GM18870 (cell line): ENCODE data around the gene CPNE6.

ENCODE experiments used
- ATAC-seq: cut with Tn5 transposase; IDR thresholded peaks from one replicate; pipeline ENCODE4 v1.9.1; 2021; ENCODE audit warnings: moderate library complexity; ENCODE audit not compliant: unreplicated experiment

Gene CPNE6

DNA sequence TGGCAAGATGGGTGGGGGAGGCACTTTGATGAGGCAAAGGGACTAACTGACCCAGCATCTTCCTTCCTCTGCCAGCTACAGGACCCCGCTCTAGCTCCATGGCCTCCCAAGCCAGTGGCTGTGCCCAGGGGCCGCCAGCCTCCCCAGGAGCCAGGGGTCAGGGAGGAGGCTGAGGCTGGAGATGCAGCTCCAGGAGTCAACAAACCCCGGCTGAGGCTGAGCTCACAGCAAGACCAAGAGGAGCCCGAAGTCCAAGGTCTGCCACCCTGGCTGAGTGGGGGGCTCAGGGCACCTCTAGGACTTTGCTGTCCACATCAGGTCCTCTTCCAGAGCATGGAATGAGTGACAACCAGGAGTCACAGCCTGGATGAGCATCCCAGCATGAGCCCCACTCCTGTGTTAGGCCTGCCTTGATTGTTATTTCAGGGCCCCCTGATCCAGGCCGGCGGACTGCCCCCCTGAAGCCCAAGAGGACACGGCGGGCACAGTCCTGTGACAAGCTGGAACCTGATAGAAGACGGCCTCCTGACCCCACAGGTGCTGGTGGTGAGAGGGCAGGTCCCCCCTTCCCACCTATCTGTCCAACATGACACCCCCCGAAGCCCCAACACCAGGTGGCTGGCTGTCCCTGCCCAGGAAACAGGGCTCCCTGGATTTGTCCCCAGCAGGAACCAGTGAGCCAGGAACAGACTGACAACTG, 2.5 kb upstream of the CPNE6 start:
- ATAC-seq, result no peak

DNA sequence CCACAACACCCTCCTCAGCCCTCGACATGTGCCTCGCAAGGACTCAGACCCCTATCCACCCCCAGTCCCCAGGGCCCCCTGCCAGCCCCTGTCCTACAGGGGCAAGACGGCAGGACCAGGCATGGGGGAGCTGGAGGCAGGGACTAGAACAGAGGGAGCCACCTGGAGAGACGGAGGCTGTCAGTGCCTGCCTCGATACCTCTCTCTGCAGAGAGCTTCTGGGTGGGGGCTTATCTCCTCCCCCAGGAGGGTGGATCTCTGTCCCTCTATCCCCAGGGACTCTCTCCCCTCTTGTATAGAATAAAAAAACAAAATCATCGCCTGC, 2.0 kb upstream of the CPNE6 start:
- no peak for ATAC-seq

DNA sequence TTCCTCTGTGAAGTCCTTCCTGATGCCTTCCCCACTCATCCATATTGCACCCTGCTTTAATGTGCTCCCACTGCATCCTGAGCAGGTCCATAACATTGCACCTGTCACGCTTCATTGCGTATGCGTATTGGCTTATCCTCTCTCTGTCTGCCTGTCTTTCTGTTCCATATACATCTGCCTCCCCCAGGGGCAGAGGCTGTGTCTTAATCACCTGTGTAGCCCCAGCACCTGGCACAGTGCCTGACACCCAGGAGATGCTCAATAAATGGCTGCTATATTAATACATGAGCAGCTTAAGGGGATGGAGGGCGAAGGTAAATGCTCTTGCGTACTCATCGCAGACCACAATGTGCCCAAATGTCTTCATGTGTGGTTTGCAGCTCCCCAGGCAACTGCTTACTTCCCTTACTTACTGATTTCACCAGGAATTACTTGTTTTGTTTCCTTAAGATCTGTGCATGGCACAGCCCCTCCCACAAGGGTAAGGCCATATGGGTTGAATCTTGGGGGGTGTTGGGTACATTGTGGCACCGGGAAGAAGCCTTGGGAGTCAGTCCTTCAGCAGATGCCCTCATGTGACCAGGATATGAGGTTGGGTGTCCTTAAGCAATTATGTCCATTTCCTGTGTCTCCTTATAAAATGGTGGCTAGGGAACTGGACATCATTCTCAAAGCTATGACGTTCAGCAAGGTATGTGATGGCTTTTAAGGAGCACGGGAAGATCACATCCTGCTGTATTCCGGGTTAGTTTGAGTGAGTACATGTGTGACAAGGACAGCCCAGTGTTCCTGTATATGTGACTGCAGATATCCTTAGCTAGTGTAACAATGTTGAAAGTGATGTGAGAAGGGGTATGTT, 848 bp upstream of the CPNE6 start:
- ATAC-seq, result no peak

DNA sequence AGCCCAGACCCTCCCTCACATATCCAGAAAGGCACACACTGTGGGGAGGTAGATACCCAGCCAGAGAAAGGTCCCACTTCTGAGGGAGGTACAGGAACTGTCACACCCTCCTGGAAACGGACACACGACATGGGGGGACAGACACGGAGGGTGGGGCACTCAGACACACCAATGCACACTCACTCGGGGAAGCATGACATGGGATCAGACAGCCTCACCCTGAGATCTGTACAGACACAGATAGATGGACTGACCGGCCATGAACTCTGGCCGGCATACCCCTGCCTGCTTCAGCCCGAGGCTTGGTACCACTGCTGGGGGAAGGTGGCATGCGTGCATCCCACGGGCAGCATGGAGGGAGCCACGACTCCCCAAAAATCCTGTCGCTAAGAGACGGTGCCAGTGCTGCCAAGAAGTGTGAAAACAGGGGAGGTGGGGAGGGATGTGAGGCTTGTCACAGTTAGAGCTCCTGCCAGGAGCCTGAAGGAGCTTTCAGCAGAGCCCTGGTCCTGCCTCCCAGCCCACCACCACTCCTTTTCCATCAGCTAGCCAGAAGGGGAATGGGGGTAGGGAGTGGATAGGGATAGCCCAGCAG, 571 bp downstream of the CPNE6 start:
- no peak for ATAC-seq

DNA sequence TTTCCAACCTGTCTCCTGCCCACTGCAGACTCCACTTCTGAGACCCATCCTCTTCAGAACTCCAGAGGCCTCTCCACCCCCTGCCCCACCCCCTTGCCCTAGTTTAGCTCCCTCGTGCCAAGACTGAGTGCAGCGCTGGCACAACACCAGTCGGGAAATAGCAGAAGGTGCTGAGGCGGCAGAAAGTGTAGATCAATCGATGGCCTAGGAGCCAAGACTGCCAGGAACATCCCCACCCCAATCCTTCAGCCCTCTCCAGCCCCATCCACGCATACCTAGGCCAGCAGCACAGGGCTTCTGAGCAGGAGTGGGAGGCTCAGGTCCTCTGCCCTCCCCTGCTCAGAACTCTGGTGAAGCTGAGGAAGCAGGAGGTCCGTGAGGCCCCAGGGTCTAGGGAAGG, 1.1 kb downstream of the CPNE6 start:
- ATAC-seq, result no peak

DNA sequence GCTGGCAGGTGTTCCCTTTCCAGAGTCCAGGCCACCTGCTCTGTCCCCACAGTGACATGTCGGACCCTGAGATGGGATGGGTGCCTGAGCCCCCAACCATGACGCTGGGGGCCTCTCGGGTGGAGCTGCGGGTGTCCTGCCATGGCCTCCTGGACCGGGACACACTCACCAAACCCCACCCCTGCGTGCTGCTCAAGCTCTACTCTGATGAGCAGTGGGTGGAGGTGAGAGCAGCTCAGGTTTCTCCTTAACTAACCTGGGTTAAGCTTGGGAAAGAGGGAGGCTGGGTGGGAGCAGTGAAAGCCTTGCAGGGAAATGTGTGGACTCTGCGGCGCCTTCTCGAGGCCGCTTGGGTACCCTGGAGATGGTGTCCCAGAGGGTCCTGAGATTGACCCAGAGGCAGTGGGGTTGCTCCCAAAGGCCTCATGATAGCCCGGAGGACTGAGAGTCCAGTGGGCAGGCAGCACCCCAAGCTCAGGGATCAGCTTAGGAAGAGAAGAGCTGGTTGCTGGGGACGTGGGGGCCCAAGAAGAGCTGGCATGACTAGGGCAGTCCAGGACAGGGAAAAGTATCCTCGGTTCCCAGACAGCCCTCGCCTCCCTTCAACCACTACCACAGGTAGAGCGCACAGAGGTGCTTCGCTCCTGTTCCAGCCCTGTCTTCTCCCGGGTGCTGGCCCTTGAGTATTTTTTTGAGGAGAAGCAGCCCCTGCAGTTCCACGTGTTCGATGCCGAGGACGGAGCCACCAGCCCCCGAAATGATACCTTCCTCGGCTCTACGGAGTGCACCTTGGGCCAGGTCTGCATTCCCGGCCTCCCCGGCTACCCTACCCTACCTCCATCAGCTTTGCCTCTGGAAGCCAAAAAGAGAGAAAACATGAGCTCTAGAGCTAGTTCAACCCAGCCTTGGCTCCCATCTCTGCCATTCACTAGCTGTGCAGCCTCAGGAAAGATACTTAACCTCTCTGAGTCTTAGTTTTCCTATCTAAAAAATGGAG, 1.8 kb downstream of the CPNE6 start:
- no peak for ATAC-seq

DNA sequence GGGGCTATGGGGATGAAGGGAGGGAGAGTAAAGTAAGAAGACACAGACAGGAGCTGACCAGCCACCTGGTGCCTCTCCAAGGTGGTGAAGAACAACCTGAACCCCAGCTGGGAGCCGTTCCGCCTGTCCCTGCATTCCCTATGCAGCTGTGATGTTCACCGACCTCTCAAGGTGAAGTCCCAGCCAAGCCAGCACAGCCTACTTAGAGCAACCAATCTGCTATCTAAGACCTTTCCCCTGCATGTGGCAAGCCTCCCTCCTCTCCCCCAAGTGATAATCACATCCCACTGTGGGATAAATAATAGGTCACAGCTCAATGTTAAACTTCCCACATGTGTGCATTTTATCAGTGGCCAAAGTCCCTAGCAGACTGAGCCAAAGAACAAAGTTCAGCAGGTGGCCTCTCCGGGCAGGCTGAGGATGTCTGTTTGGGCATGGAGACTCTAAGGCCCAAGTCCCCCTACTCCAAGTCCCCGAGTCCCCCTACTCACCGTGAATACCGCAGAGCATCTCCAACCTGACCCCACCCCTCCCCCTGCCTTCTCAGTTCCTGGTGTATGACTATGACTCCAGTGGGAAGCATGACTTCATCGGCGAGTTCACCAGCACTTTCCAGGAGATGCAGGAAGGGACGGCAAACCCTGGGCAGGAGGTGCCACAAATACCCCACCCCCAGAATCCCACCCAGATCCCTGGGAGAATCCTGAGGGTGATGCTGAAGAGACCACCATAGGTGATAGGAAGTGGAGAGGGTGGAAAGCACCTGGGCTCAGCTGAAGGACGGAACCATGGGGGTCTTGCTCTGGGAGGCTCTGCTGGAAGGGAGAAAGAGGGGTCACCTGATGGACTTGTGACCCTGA, 3.5 kb downstream of the CPNE6 start:
- ATAC-seq, result no peak

DNA sequence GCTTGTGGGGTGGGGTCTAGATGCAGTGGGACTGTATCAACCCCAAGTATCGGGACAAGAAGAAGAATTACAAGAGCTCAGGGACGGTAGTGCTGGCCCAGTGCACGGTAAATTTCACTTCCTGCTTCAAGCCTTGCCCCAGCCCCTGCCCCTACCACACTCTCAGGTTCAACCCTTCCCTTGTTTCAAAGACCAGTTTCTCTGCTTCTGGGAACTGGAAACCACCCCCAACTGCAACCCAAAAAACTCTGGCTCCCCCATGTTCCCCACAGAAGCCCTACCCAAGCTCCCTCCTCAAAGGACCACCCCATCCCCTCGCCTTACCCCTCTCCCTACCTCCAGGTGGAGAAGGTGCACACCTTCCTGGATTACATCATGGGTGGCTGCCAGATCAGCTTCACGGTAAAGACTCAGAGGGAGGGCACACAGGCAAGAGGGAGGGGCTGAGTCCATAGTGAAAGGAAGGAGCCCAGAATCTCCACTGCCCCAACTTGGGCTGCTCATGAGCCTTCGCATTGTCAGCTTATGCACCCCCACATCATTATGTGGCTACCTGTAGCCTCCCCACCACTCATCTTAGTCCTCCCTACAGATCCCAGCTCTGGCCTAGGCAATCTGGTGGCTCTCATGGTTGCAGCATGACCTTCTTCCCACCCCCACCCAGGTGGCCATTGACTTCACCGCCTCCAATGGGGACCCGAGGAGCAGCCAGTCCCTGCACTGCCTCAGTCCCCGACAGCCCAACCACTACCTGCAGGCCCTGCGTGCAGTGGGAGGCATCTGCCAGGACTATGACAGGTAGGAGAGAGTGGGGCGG, 4.3 kb downstream of the CPNE6 start:
- no peak for ATAC-seq

DNA sequence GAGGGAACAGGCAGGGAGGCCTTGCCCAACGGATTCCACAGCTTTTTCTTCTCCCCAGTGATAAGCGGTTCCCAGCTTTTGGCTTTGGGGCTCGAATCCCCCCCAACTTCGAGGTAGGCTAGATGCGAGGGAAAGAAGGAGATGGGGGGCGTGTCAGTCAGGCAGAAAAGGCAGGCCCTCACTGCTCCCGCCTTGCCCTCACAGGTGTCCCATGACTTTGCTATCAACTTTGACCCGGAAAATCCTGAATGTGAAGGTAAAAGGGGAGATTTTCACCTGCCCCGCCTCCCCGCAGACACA, 4.9 kb downstream of the CPNE6 start:
- no peak for ATAC-seq

DNA sequence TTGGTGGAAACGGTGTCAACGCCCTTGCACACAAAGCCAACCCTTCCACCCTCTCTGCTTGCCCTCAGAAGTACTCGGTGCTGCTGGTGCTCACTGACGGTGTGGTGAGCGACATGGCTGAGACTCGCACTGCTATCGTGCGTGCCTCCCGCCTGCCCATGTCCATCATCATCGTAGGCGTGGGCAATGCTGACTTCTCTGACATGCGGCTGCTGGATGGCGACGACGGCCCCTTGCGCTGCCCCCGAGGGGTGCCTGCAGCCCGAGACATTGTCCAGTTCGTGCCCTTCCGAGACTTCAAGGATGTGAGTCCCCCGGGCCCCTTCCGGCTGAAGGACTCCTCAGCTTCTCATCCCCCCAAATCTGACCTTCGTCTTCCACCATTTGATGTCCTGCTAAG, 5.7 kb downstream of the CPNE6 start:
- no peak for ATAC-seq

DNA sequence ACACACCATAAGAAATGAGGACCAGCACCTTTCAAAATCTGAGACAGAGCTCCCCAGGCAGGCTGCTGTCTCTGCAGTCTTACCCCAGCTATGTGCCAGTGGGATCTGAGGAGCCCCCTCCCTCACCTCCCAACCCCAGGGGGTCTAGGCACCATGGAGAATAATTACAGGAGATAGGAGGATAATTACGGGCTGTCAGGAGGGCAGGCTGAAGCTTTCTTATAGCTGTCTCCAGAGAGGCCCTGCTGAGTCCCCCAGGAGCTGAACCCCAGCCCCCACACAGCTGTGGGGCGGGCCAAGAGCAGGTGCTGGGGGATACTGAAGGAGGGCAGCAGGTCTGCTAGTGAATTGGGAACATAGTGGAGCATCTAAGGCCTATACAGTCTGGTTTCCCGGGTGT, 6.8 kb downstream of the CPNE6 start:
- ATAC-seq, result no peak

DNA sequence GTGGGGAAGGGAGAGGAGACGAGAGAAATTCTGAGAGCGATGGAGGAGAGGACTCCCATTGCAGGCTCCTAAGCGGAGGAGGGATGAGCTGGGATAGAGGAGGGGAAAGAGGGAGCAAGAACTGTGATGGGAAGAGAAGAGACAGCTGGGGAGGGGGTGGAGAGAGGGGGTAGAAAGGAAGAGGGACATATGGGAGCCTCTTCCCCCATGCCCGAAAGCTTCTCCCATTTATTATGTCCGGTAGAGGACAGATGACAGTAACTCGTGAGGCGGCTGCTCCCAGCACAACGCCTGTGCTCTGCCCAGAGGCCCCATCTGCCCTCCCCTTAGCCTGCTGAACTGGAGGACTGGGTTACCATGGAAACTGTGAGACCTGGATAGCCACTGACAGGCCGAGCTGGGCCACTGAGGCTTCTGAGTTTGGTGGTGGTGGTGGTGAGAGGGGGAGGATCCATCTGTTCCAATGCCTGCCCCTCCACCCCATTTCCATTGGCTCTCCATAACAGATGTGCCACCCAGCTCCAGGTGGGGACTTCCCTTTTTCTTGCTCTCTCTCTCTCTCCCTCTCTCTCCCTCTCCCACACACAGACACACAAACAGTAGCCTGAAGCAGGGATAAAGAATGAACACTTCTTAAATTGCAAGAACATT, 8.3 kb downstream of the CPNE6 start:
- ATAC-seq, result no peak

DNA sequence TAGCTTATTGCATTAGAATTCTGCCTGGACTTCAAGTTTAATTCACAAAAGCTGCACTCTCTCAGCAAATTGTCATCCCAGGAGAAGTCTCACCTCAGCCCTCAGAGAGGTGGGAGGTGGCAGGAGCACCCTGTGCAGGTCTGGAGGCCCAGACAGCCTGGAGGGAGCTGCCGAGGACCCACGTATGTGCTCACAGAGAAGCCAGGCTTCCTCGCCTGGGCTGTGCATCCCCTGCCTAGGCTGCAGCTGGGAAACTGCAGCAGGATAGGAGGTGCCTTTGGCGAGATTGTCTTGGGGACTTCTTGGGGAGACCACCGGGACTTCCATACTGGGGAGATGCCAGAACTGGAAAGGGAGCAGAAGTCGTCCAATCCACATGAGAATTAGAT, 8.8 kb downstream of the CPNE6 start:
- ATAC-seq, result no peak

DNA sequence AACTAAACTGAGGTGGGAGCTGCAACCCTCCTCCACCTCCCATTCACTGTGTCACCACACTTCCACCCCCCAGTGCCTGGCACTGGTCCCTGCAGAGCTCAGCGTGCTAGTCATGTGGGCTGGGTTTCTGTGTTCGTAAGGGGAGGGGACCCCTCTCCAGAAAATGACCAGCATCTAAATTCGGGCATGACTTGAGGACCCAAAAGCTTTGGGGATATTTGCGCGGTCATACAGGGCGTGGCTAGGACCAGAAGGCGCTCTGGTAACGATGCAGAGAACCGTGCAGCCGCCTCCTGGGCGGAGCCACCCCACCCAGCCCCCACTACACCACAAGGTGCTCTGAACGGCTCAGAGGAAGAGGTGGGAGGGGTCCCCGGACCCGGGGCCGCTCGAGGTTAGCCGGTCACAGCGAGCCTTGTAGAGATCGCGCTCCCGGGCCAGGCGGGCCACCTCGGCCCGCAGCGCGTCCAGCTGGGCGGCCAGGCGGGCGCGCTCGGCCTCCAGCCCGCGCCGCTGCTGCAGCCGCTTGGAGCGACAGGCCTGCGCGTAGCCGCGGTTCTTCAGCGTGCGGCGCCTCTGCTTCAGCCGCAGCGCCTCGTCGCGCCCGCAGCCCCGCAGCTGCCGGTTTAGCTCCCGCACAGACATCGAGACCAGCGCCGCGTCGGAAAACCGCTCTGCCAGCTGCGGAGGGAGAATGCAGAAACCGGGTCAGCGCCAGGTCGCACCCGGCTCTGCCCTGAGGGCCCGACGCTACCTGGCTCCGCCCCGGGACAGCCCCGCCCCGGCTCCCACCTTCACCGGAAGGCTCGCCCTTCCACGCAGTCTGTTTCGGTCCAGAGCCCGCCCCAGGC, 9.8 kb downstream of the CPNE6 start:
- ATAC-seq, result peak; percentile 80

DNA sequence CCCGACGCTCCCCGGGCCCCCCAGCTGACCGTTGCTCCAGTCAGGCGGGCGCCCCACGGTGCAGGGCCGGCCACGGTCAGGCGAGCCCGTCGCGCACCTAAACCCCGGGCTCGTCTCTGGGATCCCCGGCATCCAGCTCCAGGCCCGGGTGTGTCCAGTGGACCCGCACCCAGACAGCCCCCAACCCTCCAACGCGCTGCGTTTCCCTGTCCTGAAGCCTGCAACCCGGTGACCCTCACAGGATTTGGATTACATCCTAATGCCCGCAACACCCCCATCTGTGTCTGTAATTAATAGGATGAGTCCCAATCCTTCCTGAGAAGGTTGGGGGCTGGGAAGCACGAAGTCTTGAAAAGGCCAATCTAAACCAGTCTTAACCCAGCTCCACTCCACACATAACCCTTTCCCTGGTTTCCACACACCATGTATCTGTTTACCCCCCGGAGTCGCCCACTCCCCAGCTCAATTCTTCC, 10.4 kb downstream of the CPNE6 start:
- ATAC-seq, result no peak

DNA sequence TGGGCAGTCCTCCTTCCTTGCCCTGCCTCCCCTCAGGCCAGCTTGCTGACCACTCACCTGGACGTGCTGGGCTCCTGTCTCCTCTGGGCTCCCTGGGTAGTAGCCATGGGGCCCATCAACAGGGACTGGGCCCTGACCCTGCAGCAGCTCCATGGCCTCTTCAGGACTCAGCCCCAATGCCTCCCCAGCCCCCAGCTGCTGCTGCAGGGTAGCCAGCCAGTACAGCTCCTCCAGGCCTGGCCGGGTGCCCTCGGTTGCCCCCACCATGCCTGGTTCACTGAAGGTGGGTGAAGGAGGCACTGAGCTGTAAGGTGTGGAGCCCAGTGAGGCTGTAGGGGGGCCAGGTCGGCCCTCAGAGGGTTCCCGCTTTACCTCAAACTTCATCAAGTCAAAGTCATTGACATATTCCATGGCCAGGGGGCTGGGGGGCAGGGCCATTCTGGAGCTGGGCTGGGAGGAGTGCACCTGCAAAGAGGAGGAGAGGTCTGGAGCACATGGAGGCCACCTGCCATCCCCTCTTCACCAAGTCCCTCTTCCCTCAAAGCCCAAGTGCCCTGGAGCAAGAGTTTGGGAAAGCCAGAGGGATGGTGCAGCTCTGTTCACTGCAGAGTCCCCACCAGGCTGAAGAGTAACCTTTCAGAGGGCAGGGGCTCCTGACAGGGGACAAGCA, 11.2 kb downstream of the CPNE6 start:
- no peak for ATAC-seq

DNA sequence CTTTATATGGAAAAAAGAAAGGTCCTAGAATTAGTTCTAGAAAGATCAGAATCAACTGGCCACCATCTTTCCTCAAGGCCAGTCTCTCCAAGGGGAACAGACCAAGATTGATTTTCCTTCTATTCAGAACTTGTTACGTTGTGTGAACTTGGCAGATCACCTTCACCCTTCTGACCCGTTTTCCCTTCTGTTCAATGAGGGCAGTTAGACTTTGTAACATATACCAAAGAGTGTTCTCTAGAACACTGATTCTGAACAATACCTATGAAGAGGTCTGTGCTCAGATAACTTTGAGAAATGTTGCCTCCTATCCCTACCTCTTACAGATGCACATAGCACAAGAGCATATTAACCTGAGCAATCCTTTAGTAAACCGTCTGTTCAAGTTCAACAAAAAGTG, 12.1 kb downstream of the CPNE6 start:
- no peak for ATAC-seq
